Ramos (cell line): ENCODE measurements around the gene NUDT3.

Experiments
- in situ Hi-C: fragments of 300-500 bp; cut with MboI; formaldehyde crosslinking; loops from one replicate; pipeline ENCODE4 v1.14.3; 2022; ENCODE audit warnings: low sequenced_read_pairs; ENCODE audit not compliant: unreplicated experiment

The NUDT3 gene

DNA sequence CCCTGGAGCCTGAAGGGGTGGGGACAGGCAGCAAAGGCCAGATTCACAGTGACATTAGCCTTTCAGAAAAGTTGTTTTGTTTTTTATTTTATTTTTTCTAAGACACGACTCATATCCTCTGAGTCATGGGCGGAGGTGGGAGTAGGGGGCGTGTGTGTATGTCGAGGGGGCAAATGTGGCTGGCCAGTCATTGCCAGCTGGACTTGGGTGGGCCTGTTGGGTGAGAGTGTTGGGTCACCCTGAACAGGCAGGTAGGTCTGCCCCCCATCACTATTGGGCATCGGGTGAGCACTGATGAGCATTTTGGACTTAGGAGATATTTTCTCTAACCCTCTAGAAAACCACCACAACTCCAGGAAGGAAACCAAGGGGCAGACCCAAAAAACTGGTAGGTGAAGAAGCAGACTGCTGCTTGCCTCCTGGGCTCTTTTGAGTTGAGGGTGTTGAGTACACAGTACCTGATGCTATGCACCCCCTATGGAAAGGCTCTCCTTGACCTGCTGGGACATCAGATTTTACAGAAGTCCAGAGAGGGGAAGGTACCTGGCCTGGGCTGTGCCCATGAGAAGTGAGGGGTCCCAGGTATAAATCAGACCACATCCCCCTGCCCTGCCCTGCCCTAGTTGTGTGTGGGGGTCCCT, 149.2 kb downstream of the NUDT3 start:
- in situ Hi-C loops: loop anchor here (10.0 kb wide), 1 partner anchor 182 kb away; the partner anchor contains the start of gene RPS10

DNA sequence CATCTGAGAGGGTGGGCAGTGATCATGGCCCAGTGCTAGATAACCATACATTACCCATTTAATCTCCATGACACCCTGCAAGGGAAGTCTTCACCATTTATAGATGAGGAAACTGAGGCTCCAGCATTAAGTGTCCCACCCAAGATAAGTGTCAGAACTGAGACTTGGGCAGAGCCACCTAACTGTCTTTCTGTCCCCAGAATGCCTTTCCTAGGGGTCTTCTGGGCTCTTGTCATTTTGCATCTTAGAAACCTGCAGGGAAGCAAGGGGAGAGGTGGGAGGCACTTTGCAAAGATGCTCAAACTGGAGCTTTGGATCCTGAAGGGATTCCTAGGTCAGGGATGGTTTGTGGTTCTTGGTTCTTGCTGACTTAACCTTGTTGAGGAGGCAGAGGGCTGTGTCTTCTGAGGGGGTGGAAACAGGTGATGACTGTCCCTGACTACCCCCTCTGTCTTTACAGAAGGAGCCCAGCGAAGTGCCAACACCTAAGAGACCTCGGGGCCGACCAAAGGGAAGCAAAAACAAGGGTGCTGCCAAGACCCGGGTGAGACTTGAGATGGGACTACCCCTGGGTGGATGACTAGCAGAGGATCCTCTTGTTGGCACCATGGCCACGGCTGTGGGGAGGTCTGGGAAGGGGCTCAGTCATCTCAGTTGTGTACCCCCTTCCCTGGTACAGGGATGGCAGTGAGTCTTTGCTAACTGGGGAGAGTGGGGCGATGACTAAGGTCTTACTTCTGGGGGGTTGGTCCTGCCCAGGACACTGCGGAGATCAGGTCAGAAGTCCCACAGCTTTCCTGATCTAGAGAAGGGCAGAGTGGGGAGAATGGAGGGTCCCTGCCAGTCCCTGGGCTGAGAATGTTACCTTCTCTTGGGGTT, 150.0 kb downstream of the NUDT3 start:
- in situ Hi-C loops: loop anchor here (10.0 kb wide), 1 partner anchor 182 kb away; the partner anchor contains the start of gene RPS10

- in situ Hi-C loops: loop anchor here (10.0 kb wide), 1 partner anchor 183 kb away; the partner anchor contains the start of gene RPS10
Observed at GRCh38 chr6:34241351-34242215, 150.9 kb downstream of the NUDT3 start.

DNA sequence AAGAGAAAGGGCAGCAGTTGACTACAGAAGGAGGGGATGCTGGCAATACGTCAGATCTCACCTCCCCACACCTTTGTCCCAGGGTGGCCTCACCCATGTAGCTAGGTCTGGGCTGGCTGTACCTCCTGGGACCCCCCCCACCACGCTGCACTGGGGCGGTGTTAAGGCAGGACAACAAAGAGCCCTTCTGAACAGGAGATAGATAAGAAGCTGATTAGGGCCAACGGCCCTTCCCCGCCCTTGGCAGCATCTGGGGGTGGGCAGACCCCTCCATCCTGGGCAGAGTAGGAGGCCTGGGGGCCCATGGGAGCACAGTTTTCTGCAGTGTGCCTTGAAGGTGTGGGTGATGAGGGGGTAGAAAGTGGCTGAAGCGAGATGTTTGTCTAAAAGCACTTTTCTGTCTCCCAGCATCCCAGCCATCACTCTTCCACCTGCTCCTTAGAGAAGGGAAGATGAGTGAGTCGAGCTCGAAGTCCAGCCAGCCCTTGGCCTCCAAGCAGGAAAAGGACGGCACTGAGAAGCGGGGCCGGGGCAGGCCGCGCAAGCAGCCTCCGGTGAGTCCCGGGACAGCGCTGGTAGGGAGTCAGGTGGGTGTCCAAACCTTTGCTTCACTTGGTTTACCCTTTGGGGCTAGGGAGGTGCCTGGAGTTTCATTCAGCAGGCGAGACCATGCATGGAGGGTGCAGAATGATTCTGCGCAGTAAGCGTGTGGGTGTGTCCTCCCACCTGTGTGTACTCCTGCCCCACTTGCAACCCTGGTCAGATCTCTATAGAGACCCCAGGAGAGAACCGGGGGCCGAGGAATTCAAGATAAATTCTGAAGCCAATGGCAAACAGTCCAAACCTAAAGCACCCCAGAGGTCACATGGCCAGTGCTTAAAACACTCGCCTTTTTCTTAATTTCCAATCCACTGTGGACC, 151.9 kb downstream of the NUDT3 start:
- in situ Hi-C loops: loop anchor here (10.0 kb wide), 1 partner anchor 184 kb away; the partner anchor contains the start of gene RPS10

DNA sequence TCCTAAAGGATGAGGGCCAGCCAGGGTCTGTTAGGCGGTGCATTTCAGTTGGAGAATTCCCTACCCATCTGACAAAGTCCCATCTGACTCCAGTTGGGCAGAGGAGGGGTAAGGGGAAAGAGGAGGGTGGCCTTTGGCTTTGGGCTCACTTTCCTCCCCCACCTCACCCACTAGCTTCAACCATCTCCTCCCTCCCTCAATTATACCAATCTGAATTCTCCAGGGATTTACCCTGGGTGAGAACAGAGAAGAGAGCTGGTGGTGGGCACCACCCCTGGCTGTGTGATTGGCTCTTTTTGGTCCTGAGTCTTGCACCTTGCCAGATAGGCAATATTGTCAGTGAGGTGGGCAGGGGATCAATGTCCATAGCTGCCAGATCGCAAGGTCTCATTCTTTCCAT, 152.6 kb downstream of the NUDT3 start:
- in situ Hi-C loops: loop anchor here (10.0 kb wide), 1 partner anchor 185 kb away; the partner anchor contains the start of gene RPS10

DNA sequence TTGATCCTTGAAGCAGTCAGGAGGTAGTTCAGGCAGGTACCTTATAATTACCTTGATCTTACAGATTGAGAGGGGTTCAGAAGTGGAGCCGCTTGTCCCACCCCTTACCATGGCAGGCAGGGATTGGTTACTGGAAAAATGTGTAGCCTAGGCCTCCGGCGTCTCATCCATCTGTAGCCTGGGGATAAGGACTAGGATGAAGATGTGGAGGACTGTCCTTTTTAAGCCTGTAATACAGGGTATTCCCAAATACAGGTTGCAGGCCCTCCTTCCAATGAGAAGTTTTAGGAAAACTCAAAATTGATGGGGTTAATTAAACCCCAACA, 153.0 kb downstream of the NUDT3 start:
- in situ Hi-C loops: no loop called here

- in situ Hi-C loops: no loop called here
Observed at GRCh38 chr6:34238585-34239499, 153.6 kb downstream of the NUDT3 start.

DNA sequence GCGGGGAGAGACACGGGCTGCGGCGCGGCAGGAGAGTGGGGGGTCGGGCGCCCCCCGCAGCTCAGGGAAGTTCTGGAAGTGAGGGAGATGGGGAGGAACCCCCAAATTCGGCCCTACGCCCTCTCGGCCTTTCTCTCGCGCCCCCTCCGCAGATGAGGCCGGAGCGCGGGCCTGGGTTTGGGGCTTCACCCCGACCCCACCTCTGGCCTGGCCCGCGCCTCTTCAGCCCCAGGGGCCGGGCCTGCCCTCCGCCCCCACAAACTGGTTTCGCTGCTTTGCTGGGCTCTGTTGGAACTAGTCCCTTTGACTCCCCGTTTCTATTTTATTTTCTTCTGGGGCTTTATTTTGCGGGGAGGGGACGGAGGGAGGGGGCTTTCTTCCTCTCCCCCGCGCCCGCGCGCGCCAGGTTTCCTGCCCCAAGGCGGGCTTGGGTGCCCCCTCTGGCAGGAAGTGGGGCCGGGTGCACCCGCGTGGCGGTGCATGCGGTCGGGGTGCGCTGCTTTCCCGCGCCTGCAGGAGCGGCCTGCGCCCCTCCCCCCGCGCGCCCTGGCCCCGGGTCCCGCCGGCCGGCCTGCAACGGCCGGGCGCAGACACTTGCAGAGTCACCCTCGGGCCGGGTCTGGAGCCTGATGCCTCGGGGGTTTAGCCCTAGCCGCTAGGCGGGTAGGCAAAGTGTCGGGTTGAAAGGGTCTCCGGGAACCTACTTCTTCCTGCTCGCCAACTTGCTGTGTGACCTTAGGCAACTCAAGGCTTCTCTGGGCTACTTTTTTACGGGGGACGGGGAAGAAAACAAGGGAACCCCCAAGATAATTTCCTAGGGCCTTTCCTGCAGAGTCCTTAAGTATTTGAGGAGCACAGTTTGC, 154.5 kb downstream of the NUDT3 start:
- in situ Hi-C loops: no loop called here

GRCh38 chr6:34237316-34237721, 155.2 kb downstream of the NUDT3 start:
- in situ Hi-C loops: no loop called here

DNA sequence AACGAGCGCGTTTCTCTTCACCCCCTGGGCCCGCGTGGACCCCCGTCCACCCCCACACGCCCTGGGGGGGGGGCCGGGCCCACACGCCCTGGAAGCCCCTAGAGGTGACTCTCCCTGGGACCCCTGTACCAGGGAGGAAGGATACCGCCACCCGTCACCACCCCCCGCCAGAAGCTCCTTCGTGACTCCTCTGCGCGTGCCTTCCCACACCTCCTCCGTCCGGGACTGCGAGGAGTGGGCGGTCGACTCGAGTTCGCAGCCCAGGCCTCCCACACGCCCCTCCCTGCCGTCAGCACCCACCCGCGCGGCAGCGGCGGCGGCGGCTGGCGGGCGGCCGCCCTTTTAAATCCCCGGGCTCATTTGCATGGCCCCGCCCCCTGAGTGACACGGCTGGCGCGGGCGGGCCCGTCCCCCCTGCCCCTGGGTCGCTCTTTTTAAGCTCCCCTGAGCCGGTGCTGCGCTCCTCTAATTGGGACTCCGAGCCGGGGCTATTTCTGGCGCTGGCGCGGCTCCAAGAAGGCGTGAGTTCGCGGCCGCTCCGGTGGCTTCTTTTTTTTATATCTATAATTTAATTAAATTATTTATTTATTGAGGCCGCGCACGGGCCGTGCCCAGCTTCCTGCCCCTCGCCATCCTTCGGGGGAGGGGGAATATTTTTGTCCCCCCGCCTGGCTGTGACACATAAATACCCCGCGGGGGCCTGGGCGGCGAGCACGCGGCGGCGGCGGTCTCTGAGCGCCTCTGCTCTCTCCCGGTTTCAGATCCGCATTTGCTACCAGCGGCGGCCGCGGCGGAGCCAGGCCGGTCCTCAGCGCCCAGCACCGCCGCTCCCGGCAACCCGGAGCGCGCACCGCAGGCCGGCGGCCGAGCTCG, 155.8 kb downstream of the NUDT3 start, which contains the start of gene HMGA1:
Gene HMGA1, plus strand, starts transcription at position 431 of the 873 bp plus-strand sequence. CDS start 3,908 bp downstream, outside the sequence.
- in situ Hi-C loops: no loop called here

- in situ Hi-C loops: no loop called here
Observed at GRCh38 chr6:34236131-34236442, 156.4 kb downstream of the NUDT3 start.

- in situ Hi-C loops: no loop called here
Observed at GRCh38 chr6:34235307-34236130, 156.9 kb downstream of the NUDT3 start.

GRCh38 chr6:34234667-34235306, 157.7 kb downstream of the NUDT3 start:
- in situ Hi-C loops: no loop called here

GRCh38 chr6:34233867-34234266, 158.6 kb downstream of the NUDT3 start:
- in situ Hi-C loops: no loop called here

DNA sequence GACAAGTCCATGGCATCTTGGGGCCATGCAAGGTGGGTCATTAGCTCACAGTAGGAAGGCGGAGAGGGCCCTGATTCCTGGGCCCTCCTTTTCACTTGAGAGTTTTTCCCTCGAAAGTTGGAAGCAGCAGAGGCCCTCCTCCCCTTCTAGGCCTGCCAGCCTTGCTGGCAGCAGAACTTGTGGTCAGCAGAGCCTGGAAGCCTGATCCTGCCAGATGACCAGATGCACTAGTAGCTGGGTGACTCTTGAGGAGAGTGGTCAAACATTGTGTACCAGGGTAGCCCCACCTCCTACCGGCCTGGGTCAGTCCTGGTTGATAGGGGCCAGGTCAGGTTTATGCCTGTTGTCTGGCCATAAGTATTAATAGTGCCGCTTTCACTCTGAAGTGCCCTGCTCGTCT, 159.6 kb downstream of the NUDT3 start:
- in situ Hi-C loops: no loop called here
